Stimulated activated CD4-positive, alpha-beta T cell treated with anti-CD3 and anti-CD28 coated beads, Interleukin-1b, Interleukin-23, amount 100 ng/mL, for 48 hours (primary cell): ENCODE results near the gene SPTAN1.

Experiments used
- DNase-seq: peaks from one replicate; pipeline ENCODE4 v3.0.0-alpha.2; 2020

The SPTAN1 gene

DNA sequence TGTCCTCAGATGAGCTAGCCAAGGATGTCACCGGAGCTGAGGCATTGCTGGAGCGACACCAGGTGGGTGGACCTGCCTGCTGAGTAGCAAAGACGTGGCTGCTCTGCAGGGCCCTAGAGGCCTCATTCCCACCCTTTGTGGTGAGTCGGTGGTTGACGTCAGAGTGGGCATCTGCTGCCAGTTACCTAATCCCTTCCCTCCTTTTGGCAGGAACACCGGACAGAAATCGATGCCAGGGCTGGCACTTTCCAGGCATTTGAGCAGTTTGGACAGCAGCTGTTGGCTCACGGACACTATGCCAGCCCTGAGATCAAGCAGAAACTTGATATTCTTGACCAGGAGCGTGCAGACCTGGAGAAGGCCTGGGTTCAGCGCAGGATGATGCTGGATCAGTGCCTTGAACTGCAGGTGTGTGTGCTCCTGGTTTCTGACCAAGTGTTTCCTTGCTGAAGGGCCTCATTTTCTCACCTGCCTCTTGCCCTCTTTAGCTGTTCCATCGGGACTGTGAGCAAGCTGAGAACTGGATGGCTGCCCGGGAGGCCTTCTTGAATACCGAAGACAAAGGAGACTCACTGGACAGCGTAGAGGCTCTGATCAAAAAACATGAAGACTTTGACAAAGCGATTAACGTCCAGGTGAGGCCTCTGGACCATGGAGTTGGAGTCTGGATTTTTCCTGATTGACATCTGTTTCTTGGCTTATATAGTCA lies 55.4 kb downstream of the SPTAN1 start:
- DNase-seq, result no peak

DNA sequence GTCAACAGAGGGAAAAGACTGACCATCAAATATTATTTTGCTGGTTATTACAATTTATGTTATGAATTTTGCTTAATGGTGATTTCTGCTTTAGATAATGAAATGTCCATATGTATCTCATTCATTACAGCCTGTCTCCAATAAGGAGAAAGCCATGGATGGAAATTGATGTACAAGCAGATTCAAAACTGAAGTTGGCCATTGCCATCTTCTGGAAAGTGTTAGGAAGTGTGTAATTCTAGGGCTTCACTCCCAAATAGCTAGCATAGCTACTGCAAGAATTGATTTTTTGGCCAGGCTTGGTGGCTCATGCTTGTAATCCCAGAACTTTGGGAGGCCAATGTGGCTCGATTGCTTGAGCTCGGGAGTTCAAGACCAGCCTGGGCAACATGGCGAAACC lies 58.5 kb downstream of the SPTAN1 start:
- no peak for DNase-seq

DNA sequence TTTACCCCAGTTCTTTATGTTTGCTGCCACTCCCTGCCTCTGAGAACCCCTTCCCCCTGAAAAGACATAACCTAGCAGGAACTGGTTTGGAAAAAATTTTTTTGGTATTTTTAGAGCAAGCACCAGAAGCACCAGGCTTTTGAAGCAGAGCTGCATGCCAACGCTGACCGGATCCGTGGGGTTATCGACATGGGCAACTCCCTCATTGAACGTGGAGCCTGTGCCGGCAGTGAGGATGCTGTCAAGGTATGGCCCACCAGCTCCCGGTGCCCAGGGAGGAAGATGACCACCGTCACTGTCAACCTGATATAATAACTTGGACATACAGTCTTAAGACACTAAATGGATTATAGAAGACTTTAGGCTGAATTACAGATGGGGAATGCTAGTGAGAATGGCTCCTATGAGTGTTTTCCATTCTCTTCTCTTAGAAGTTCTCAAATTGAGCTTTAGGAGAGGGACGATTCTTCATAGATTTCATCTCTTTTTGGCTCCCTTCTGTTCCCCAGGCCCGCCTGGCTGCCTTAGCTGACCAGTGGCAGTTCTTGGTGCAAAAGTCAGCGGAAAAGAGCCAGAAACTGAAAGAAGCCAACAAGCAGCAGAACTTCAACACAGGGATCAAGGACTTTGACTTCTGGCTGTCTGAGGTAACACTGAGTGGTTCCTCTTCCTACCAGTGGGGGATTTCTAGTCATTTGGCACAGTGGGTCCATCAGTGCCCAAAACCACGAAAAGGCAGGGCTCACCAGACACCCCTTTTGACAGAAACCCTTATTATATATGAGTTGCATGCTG lies 59.4 kb downstream of the SPTAN1 start:
- no peak for DNase-seq

DNA sequence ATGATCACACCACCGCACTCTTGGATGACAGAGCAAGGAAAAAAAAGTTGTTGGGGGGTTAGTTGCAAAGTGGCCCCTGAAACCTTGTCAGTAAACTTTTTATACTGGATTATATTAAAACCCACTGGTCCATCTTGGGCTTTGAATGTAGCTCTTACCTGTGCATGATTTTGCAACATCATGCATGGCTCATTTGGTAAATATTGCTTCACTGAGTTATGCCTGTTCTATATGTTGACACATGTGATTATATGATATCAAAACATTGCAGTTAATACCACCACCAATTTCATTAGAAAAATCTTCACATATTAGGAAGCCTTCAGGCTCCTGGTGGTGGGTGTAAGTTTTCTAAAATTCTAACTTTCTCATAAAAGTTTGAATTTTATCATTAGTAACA lies 62.3 kb downstream of the SPTAN1 start:
- no peak for DNase-seq

DNA sequence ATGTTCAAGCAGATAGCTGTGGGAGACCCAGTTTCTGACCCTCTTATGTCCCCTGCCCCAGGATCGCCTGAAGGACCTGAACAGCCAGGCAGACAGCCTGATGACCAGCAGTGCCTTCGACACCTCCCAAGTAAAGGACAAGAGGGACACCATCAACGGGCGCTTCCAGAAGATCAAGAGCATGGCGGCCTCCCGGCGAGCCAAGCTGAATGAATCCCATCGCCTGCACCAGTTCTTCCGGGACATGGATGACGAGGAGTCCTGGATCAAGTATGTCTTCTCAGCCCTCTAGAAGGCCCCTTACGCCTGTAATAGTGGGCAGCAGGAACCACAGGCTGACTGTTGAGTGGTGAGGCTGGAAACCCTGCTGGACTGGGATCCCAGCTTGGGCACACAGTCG lies 63.2 kb downstream of the SPTAN1 start:
- no peak for DNase-seq

DNA sequence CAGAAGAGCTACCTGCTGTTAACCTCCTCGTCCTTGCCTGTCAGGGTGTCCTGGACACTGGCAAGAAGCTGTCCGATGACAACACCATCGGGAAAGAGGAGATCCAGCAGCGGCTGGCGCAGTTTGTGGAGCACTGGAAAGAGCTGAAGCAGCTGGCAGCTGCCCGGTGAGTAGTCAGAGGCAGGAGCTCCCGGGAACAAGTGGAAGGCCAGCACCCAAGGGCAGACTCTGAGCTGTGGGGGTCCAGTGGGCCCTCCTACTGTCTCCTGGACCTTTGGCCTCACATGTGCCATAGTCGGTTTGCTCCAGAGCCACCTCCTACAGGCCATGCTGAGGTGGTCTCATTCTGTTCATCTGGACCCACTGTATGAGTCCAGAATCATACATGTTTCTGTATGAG lies 65.6 kb downstream of the SPTAN1 start:
- DNase-seq, result no peak

DNA sequence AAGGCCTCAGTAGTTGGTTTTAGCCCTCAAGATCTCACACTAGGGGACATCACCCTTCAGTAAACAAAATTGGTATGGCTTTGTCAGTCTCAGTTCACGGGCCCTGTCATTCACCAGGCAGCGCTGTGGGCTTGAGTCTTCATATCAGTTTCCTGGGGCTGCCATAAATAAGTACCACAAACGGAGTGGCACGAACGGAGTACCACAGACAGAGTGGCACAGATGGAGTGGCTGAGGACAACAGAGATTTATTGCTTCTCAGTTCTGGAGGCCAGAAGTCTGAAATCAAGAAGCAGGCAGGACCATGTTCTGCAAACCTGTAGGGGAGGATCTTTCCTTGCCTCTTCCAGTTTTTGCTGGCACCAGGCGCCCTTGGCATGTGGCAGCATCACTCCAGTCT lies 66.7 kb downstream of the SPTAN1 start:
- no peak for DNase-seq

DNA sequence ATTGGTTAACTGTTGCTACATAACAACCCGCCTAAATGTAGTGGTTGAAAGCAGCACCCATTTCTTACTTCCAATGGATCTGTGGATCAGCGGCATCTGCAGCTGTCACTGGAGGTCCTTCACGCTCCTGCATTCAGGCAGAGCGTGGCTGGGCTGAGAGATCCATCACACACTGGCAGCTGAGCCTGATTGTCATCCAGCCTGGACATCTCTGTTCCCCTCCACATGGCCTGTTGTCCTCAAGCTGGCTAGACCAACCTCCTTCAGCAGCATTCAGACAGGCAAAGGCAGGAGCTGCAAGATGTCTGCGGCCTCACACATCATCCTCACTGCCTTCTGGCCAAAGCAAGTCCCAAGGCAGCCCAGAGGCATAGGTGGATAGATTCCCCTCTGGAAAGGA lies 67.4 kb downstream of the SPTAN1 start:
- no peak for DNase-seq

DNA sequence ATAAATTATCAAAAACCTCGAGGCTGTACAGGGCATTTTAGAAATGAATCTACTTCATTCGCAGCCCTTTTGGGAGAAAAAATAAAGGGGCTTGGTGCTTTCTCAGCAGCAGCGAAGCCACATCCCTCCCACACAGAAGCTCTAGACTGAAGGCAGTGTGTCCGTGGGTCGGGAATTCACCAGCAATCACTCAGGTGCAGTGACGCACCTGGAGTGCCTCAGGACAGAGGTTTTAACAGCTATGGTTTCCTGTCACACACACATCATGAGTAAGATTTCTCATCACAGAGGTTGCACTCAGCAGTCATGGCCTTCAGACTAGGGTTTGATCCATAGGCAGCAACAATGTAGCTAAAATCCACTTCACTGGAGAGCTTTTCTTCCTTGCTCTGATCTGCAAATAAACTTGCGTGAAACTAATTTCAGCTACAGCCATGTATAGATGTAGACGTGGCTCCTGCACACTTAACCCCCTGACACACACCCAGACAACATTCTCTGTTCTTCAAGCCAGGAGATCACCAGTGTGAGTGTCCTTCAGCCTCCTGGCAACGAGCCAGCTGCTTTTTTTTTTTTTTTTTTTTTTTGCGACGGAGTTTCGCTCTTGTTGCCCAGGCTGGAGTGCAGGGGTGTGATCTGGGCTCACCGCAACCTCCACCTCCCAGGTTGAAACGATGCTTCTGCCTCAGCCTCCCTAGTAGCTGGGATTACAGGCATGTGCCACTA lies 69.5 kb downstream of the SPTAN1 start:
- no peak for DNase-seq

DNA sequence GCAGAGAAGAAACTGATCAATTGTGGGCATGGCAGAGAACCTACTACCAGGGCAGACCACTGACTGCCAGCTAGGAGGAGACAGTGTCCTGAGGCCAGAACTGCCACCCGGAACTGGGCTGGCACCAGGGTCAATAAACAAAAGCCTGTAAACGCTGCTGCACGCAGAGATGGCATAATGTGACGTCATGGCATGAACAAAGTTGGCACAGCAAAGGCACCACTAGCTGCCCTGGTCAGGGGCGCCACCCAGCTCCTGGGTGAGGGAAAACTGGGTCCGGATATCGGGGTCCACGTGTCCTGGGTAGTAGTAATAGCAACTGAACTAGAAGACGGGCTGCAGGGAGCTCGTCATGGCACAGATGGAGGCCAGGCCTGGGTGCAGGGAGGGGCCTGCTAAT lies 72.2 kb downstream of the SPTAN1 start:
- no peak for DNase-seq

DNA sequence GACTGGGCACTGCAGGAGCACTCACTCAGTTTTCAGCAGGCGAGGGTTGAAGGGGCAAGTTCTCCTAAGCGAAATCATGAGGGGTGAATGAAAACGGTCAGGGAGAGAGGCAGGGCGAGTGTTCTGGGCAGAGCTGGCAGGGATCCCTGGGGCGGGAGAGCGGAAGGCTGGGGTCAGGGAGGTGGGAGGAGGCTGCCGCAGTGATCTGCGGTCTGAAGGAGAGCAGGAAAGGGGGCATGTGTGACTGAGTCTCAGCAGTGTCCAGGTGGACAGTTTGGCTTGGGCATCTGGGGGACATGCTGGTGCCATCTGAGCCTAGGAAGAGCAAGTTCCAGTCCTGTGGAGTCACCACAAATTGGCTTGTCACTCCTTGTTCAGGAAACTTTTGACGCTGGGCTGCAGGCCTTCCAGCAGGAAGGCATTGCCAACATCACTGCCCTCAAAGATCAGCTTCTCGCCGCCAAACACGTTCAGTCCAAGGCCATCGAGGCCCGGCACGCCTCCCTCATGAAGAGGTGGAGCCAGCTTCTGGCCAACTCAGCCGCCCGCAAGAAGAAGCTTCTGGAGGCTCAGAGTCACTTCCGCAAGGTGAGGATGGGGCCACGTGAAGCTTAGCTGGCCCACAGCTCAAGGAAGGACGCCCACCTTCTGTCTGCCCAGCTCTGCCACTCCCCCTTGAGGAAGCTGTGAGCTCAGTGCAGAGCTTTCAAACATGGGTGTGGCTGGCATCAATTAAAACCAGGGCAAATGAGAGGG lies 73.2 kb downstream of the SPTAN1 start:
- DNase-seq, result no peak

DNA sequence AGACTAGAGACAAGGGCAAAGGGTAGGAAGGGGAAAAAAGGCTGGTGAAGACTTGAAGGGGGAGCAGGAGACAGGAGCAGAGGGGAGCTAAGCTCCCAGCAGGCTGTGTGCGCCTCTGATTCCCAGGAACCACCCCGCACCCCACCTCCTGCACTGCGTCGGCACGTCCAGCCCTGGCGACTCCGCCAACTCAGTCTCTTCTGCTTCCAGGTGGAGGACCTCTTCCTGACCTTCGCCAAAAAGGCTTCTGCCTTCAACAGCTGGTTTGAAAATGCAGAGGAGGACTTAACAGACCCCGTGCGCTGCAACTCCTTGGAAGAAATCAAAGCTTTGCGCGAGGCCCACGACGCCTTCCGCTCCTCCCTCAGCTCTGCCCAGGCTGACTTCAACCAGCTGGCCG lies 73.8 kb downstream of the SPTAN1 start:
- DNase-seq, result no peak

DNA sequence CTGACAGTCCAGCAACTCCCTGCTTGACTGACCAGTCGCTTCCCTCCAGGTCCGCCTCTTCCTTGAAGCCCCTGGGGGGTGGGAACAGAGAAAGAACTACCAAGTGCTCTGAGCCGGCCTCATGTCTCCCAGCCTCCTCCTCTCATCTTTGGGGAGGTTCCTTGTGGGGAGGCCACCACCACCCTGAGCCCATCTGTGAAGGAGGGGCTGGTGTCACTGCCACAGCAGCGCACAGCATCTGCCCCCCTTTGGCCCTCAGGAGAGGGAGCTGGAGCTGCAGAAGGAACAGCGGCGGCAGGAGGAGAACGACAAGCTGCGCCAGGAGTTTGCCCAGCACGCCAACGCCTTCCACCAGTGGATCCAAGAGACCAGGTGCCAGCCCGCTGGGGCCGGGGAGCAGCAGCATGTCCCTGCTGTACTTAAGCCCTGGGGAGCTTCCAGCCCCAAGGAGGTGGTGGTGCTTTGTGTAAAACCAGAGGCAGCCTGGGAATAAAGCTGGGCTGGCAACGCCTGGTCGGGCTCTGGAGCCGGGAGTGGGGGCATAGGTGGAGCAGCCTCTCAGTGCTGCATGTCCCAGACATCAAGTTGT lies 74.8 kb downstream of the SPTAN1 start:
- DNase-seq, result no peak

DNA sequence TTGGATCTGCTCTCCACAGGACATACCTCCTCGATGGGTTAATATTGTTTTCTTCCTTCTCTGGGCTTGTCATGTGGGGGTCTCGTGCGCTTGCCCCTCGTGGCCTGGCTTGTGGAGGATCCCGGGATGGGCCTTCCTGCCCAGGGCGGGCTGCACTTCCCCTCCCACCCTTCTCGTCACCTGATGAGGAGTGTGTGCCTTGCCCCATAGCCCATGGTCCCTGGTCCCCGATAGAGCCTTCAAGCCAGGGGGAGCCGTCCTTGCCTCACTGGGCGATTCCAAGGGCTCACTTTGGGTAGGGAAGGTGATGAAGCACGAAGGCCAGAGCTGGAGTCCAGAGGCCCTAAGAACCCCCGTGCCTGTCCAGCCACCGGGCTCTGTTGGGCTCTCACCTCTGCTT lies 75.5 kb downstream of the SPTAN1 start:
- no peak for DNase-seq

DNA sequence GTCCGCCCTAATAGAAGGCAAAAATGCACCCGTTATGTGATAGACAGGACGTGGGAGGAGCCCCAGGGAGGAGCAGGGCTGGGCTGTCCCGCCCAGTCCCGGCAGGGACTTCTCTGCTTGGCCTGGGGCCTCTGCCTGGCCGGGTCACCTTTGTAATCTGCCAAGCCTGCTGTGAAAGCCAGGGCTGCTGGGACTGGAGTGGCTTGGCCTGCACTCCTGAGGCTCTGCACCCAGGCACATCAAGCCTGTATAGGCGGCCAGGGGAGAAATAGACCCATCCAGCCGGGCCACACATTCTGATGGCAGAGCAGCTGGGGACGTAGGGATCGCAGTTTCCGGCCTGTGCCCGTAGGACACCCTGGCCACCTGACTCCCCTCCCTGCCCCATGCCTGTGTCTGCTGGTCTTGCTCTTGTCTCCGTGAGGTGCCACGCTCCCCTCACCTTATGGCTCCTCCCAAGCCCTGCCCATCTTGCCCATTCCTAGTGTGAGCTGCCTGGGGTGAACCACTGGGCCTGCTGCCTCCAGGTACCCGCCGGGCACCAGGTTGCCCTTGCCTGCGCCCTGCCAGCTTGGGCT lies 76.2 kb downstream of the SPTAN1 start:
- no peak for DNase-seq

DNA sequence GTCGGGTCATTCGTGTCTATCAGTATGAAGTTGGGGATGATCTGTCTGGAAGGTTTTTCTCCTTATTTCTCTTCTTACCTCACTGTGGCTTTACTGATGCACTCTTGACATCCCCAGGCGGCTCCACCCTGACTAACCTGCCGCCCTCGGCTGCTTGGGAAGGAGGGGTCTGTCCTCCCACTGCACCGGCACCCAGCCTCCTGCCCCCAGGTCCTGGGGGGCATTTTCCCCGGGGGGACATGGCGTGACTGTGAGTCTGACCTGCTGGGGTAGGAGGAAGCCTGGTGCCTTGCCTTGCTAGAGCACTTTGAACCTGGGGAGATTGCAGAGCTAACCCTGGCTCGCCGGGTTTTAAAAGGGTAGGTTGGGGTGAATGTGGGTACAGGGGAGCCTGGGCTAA lies 76.7 kb downstream of the SPTAN1 start:
- no peak for DNase-seq

DNA sequence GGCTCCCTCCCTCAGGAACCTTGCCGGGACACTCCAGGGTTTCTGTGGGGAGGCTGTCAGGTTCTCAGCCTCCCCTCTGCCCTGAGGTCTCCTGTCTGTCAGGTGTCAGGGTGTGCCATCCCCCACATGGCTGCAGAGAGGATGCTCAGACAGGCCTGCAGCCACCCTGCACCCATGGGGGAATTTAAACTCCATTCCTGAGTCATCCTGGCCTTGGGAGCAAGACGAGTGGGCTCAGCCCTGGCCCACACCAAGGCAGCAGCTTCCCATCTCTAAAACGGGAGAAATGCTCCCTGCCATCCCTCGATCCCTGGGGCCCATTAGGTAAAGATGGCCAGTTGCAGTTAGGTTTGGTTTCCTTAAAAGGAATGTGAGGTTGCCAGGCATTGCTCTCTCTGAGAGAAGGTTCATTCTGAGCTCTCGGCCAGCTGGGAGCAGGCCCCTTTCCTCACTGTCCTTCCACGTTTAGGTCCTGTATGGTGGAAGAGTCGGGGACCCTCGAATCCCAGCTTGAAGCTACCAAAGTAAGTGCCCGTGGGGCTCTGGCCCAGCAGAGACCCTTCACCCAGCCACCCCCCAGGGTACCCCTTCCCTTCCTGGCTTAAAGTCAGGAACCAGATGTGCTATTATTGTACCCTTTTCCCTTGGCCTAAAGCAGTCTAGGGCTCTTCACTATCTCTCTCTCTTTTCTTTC lies 77.6 kb downstream of the SPTAN1 start:
- no peak for DNase-seq

DNA sequence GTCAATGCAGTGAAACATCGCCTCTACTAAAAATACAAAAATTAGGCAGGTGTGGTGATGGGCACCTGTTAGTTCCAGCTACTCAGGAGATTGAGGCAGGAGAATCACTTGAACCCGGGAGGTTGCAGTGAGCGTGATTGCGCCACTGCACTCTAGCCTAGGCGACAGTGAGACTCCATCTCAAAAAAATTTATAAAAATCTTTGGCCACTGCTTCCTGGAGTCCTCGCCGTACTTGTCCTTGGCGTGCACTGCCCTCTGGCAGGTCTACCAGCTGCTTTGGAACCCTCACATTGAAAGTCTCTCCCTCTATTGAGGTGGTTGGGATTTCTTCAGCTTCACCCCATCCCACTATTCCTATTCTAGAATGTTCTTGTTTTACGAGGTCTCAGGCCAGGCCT lies 79.2 kb downstream of the SPTAN1 start:
- no peak for DNase-seq

DNA sequence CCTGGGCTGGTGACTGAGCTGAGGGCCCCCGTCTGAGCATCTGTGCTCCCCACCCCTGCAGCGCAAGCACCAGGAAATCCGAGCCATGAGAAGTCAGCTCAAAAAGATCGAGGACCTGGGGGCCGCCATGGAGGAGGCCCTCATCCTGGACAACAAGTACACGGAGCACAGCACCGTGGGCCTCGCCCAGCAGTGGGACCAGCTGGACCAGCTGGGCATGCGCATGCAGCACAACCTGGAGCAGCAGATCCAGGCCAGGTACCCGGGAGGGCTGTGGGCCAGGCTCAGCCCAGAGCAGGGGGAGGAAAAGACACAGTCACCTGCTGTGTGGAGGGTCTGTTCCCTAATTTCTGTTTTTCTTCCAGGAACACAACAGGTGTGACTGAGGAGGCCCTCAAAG lies 79.7 kb downstream of the SPTAN1 start:
- no peak for DNase-seq

DNA sequence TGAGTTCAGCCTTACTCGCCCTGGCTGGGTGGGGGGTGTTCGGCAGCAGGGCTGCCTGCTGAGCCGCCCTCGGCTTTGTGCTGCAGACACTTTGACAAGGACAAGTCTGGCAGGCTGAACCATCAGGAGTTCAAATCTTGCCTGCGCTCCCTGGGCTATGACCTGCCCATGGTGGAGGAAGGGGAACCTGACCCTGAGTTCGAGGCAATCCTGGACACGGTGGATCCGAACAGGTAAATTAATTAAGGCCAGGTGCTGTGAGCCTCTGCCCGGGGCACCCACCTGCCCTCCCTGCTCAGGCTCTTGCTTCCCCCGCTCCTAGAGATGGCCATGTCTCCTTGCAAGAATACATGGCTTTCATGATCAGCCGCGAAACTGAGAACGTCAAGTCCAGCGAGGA lies 80.1 kb downstream of the SPTAN1 start:
- DNase-seq, result no peak

DNA sequence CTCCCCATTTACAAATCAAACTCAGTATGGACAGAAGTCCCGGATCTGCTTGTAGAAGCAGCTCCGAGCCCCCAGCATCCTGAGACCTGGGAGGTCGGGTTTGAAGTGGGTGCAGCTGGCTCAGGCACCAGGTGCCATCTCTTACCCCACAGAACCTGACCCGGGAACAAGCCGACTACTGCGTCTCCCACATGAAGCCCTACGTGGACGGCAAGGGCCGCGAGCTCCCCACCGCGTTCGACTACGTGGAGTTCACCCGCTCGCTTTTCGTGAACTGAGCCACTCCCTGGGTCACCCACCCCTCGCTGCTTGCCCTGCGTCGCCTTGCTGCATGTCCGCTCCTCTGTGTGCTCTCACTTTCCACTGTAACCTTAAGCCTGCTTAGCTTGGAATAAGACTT lies 80.7 kb downstream of the SPTAN1 start:
- no peak for DNase-seq

DNA sequence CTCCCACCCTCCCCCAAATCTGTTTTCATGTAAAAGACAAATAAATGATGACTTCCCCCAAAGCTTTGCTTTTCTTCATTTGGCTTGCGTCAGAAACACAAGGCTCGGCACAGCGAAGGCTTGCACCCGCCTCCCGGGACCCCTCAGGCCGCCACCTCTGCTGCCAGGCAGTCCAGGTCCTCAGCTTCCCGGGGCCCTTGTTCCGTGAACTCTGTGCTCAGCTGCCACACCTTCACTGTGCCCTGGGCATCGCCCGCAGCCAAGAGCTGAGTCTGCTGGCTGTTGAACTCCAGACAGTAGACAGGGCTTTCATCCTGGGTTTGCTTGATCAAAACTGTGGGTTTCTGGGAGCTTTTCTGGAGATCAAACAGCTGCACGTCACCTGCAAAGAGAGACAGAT lies 81.2 kb downstream of the SPTAN1 start:
- no peak for DNase-seq
